NB4 (cell line): Measurements from ENCODE around the gene MBNL2.

Experiments used
- DNase-seq: peaks from one replicate; pipeline ENCODE4 v3.0.0; 2010; ENCODE audit warnings: low read depth
- H3K4me3 ChIP-seq: one replicate; pipeline ENCODE4 v1.5.1; 2011; ENCODE audit warnings: mild to moderate bottlenecking, low read depth, low read length, moderate library complexity
- MAX ChIP-seq: IDR thresholded peaks from 2 replicates; pipeline ENCODE4 v1.6.1; 2011; ENCODE audit warnings: low read depth, low read length
- MYC ChIP-seq: IDR thresholded peaks from 2 replicates; pipeline ENCODE4 v1.6.1; 2011; ENCODE audit warnings: low read depth, low read length
- POLR2A ChIP-seq: IDR thresholded peaks from 2 replicates; pipeline ENCODE4 v1.6.1; 2011; ENCODE audit warnings: mild to moderate bottlenecking; ENCODE audit not compliant: insufficient read length; ENCODE audit errors: extremely low read depth
- TF ChIP-seq, protein P1 (sequence below): IDR thresholded peaks from one replicate; pipeline ENCODE4 v1.5.1; 2012; ENCODE audit warnings: low read depth, low read length

MBNL2 gene

GRCh38 chr13:97231118-97231828, 9.1 kb downstream of the MBNL2 start:
- TF ChIP-seq, protein P1, sequence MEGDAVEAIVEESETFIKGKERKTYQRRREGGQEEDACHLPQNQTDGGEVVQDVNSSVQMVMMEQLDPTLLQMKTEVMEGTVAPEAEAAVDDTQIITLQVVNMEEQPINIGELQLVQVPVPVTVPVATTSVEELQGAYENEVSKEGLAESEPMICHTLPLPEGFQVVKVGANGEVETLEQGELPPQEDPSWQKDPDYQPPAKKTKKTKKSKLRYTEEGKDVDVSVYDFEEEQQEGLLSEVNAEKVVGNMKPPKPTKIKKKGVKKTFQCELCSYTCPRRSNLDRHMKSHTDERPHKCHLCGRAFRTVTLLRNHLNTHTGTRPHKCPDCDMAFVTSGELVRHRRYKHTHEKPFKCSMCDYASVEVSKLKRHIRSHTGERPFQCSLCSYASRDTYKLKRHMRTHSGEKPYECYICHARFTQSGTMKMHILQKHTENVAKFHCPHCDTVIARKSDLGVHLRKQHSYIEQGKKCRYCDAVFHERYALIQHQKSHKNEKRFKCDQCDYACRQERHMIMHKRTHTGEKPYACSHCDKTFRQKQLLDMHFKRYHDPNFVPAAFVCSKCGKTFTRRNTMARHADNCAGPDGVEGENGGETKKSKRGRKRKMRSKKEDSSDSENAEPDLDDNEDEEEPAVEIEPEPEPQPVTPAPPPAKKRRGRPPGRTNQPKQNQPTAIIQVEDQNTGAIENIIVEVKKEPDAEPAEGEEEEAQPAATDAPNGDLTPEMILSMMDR = no peak
- TF ChIP-seq MYC (no peak), MAX (no peak), POLR2A (no peak)
- DNase-seq = no peak
- no peak overlapping the region for H3K4me3 ChIP-seq

DNA sequence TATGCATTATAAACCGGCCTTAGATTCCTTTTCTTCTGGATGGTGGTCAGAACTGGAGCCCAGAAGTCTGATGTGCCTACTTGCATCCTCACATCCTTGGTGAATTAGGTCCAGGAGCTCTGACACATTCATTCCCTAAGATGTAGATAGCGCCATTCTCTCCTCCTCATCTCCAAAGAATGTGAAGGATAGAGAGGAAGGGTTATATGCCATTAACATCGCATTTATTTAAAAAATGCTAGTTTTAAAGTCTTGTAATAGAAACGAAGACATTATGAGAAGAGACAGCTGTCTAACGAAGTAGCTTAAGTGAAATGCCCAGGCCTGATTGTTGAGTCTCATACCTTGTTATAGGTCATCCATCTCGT, 9.7 kb downstream of the MBNL2 start:
- no peak for TF ChIP-seq MAX
- TF ChIP-seq POLR2A = no peak
- TF ChIP-seq, protein P1 = no peak
- no peak for TF ChIP-seq MYC
- no peak overlapping the region for H3K4me3 ChIP-seq
- DNase-seq = no peak

DNA sequence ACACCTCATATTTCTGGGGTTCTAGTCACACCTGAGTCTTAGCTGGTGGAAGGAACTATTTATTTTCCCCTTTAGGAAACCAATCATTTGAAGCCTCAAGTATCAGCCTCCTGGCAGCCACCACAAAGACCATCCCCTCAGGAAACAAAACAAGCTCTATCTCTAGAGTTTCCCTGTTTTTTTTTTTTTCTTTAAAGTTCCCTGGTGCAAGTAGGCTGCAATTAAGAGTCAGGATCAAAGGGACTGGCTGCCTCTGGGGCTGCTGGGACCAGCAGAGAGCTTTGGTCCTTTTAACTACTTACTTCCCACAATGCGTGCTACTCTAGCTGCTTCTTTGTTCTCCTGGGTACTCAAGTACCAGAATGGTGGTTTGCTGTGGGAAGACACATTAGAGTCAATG, 11.4 kb downstream of the MBNL2 start:
- no peak for TF ChIP-seq MYC
- DNase-seq = no peak
- no peak overlapping the region for H3K4me3 ChIP-seq

DNA sequence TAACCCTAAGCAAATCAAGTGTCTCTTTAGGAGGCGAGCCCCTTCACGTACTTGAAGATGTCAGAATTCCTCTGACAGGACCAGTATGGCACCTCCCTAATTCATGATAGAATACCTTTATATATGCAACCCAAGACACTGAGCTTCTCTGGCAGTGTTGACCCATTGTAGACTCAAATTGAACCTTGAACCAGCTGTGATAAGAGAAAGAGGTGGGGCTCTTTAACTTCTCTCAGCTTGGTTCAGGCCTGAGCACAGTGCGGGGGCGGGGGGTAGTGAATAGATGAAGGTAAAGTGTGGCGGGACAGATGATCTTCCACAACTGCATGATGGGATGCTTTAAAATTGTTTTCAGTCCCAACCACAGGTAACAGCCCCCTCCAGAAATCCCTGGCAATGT, 12.1 kb downstream of the MBNL2 start:
- DNase-seq = no peak
- H3K4me3 ChIP-seq = no peak overlapping the region
- TF ChIP-seq MYC = no peak
- no peak for TF ChIP-seq MAX
- TF ChIP-seq, protein P1 = no peak
- no peak for TF ChIP-seq POLR2A

DNA sequence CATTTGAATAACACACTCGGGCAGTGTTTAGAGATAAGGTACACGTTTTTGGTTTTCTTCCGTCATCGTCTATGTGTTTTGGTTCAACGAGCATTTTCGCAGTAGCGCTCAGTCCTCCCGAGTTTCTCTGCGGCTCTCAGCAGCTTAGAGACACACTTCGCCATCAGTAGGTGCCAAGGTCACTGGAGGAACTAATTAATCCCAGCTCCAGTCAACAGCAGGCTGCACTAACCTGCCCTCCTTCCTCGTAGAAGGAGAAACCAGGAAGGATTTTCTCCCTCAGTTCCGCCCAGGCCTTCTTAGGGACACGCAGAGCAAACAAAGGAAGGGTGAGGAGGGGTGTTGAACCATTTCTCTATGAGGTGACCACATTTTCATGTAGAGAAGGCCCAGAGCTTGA, 12.6 kb downstream of the MBNL2 start:
- TF ChIP-seq MYC = no peak
- H3K4me3 ChIP-seq = no peak overlapping the region
- DNase-seq = no peak

DNA sequence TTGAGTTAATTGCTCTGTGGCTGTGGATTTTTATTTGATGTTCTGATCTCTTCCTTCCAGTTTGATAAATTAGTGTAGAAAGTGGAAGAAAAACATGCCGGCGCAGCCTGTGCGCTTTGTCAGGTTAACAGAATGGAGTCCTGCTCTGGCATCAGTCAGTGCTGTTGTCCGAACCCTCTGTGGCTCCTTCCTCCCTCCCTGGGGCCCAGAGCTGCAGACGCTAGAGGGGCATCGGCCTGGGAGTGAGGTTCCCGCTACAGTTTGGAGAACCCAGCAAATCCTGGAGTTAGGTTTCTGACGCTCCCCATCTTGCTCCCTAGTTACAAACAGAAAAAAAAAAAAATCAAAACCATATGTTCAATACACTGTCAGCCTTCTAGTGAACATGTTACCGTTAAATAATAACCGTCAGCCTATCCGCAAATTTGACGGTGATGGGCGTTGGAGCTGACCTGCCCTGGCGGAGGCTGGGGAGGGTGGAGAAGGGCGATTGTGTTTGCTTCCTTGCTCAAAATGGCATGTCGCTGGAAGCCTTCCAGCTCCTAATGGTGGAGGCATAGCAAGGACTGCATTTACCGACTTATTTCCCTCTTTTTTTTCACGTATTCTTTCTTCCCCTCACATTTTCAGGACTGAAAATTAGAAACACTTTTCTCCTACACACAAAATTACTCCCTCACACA, 13.6 kb downstream of the MBNL2 start:
- no peak for TF ChIP-seq POLR2A
- no peak for TF ChIP-seq MAX
- TF ChIP-seq, protein P1 = no peak
- TF ChIP-seq MYC = no peak
- H3K4me3 ChIP-seq = no peak overlapping the region
- no peak for DNase-seq

GRCh38 chr13:97237388-97237787, 15.3 kb downstream of the MBNL2 start:
- DNase-seq = no peak
- H3K4me3 ChIP-seq = no peak overlapping the region
- TF ChIP-seq, protein P1 = no peak
- TF ChIP-seq MYC (no peak), MAX (no peak), POLR2A (no peak)
